ENCODE measurements around the gene LGR4. TPM values are rescaled to one million over a fixed set of nuclear protein-coding genes. Genes with fewer than 3 reads are reported as not detected.
"Not testable (repeated sequence)": the region's sequence is repeated elsewhere in the genome, so short reads cannot be mapped to it uniquely, and the experiment has no call there.

LGR4 gene
- polyA plus RNA-seq, 6 donors from 2014 or later = 0.54 to 2.6 (median 1.2) TPM; not detected in 1

DNA sequence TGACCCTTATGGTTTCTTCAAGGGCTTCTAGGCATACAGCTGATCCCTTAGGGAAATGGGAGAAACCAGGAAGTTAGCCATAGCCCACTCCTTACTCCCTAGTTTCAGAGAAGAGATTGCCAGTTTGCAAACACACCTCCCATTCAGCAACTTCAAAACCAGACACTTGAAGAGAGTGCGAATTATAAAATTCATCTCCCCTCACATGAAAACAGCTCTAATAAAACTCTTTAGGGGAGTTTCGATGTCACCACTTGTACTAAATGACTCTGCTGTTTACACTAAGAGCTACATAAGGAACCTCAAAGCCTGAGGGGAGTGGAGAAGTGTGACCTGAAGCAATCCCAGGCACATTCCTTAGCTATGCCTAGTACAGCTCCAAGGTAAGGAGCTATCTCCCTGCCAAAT is 8.3 kb downstream of the LGR4 start:
- no peak overlapping the region for H3K4me3 Mint-ChIP-seq
- peaks cover 0 to 7% of the 10 kb centered on the region in 2 donors for H3K36me3 Mint-ChIP-seq
- DNase-seq (no peak), ATAC-seq (ENCODE audit: low read depth in 2 of 2) (no peak)
- no peaks in the 10 kb centered on the region for H3K4me1 Mint-ChIP-seq
- H3K27ac Mint-ChIP-seq = no peak overlapping the region
- H3K9me3 Mint-ChIP-seq = no peaks in the 10 kb centered on the region
- H3K27me3 Mint-ChIP-seq = peaks cover 0 to 11% (median 8%) of the 10 kb centered on the region in 3 donors

DNA sequence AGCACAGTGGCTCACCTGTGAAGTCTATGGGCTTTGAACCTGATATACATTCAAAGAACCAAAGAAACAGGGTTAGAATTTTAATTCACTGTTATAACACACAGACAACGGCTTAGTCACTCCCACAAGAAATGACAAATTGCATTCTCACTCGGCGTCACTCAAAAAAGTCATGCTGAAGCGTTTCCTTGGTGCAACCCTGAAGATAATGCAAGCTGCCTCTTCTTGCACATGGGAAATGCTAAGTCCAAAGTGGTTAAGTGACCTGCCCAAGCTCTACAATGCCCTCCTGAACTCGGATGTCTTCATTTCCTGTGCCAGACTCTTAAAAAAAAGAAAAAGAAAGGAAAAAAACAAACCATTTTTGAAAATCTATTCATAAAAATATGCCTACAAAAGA is 10.0 kb downstream of the LGR4 start:
- no peaks in the 10 kb centered on the region for H3K4me1 Mint-ChIP-seq
- no peak for DNase-seq
- no peak for ATAC-seq (ENCODE audit: low read depth in 2 of 2)
- no peaks in the 10 kb centered on the region for H3K9me3 Mint-ChIP-seq
- H3K4me3 Mint-ChIP-seq = no peak overlapping the region
- no peak overlapping the region for H3K27ac Mint-ChIP-seq
- H3K27me3 Mint-ChIP-seq = peaks cover 0 to 8% (median 5%) of the 10 kb centered on the region in 3 donors
- peaks cover 0 to 7% of the 10 kb centered on the region in 2 donors for H3K36me3 Mint-ChIP-seq

DNA sequence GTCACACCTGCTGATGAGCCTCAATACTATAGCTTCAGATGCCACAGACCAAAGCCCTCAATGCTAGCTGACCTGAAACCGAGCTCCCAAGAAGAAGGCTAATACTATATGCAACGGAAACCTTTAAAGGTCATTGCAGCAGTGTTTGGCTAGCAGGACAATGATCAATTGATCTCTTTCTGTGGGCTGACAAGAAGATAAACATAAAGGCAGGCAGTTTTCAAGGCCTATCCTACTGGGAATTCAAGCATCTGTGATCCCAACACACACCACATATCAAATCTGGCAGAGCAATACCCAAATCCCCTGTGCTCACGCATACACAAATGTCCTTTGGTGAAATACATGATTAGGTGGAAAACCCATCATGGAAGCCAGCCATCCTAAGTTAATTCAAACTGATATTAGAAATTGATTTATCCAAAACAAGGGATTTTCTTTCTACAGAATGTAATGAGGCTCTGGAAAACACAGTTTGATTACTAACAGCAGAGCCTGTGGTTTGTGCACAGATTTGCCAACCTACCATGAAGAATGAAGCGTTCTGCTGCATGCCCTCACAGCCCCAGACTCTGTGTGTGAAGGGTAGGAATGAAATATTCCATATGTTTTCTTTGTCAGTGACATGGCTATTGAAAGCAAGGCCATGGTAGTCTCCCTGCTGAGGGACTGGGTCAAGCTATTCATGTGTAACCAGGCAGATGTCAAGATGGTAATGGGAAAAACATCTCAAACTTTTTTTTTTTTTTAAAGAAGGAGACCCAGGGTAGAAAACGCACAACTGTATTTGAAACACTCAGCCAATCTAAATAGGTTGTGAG is 12.2 kb downstream of the LGR4 start:
- H3K27me3 Mint-ChIP-seq = peaks cover 0 to 6% (median 4%) of the 10 kb centered on the region in 3 donors
- no peak for DNase-seq
- H3K4me3 Mint-ChIP-seq = no peak overlapping the region
- H3K36me3 Mint-ChIP-seq = peaks cover 0 to 7% of the 10 kb centered on the region in 2 donors
- H3K9me3 Mint-ChIP-seq = no peaks in the 10 kb centered on the region
- H3K27ac Mint-ChIP-seq = no peak overlapping the region
- ATAC-seq (ENCODE audit: low read depth in 2 of 2) = no peak
- H3K4me1 Mint-ChIP-seq = no peaks in the 10 kb centered on the region

DNA sequence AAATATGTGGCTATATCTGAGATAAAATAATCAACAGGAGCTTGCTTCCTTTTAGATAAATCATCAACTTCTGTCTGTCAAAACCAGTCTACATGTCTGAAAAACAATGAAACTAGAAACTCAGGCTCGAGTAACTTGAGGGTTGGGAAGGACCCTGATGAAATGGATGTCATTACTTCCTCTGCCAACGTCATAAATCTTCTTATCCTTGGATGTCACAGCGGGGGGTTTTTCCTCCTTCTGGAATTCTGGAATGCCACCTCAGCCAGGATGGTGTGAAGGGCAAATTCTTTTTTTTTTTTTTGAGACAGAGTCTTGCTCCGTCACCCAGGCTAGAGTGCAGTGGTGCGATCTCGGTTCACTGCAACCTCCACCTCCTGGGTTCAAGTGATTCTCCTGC is 13.4 kb downstream of the LGR4 start:
- Mint-ChIP-seq H3K4me1 (no peaks in the 10 kb centered on the region), H3K36me3 (peaks cover 0 to 7% of the 10 kb centered on the region in 2 donors), H3K9me3 (peaks cover 0 to 3% (median 0%) of the 10 kb centered on the region in 7 donors), H3K4me3 (peak overlapping the region in 1 of 8 donors; percentile 6), H3K27me3 (peaks cover 0 to 15% (median 3%) of the 10 kb centered on the region in 3 donors), H3K27ac (no peak overlapping the region)
- ATAC-seq (ENCODE audit: low read depth in 2 of 2) (no peak), DNase-seq (no peak)

DNA sequence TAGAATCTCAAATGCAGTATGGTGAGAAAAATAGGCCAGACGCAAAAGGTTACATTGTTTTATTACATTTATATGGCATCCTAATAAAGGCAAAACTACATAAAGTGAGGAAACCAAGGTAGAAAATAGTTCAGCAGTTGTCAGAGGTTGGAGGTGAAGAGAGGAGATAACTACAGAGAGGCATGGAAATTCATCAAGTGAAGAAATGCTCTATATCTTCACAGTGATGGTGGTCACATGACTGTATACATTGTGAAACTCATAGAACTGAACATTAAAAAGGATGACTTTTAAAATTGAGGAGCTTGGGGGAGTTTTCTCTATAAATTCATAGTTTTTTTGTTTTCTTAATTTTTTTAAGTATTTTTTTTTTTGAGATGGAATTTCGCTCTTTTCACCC is 14.4 kb downstream of the LGR4 start:
- Mint-ChIP-seq H3K36me3 (peaks cover 0 to 7% of the 10 kb centered on the region in 2 donors), H3K4me1 (no peaks in the 10 kb centered on the region), H3K4me3 (no peak overlapping the region), H3K27ac (no peak overlapping the region), H3K9me3 (peaks cover 0 to 3% (median 0%) of the 10 kb centered on the region in 7 donors), H3K27me3 (peaks cover 0 to 15% (median 0%) of the 10 kb centered on the region in 3 donors)
- no peak for ATAC-seq (ENCODE audit: low read depth in 2 of 2)
- no peak for DNase-seq

DNA sequence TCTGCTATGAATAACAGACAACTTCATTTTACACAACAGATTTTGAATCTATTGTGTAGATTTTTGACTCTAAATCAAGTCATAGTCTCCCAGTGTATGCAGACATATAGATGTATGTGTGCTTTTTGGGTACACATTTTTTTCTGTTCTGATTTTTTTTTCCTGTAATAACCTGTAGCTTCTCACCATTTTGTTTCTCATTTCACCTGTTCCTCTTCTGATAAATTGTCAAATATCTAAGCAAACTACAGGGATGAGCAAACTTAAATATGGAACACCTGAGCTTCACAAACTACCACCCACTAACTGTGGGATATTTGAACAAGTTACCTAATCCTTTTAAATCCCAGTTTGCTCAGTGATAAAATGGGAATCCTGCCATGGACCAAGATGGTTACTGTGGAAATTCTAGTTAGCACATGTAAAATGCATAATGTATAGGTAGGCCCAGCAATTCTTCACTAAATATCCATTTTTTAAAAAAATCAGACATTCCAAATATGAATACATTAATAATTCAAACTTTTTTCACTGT is 15.7 kb downstream of the LGR4 start:
- Mint-ChIP-seq H3K27ac (no peak overlapping the region), H3K4me3 (no peak overlapping the region), H3K9me3 (peaks cover 0 to 3% (median 0%) of the 10 kb centered on the region in 7 donors), H3K27me3 (peaks cover 0 to 15% (median 0%) of the 10 kb centered on the region in 3 donors), H3K4me1 (no peaks in the 10 kb centered on the region), H3K36me3 (peaks cover 0 to 7% of the 10 kb centered on the region in 2 donors)
- no peak for ATAC-seq (ENCODE audit: low read depth in 2 of 2)
- no peak for DNase-seq

DNA sequence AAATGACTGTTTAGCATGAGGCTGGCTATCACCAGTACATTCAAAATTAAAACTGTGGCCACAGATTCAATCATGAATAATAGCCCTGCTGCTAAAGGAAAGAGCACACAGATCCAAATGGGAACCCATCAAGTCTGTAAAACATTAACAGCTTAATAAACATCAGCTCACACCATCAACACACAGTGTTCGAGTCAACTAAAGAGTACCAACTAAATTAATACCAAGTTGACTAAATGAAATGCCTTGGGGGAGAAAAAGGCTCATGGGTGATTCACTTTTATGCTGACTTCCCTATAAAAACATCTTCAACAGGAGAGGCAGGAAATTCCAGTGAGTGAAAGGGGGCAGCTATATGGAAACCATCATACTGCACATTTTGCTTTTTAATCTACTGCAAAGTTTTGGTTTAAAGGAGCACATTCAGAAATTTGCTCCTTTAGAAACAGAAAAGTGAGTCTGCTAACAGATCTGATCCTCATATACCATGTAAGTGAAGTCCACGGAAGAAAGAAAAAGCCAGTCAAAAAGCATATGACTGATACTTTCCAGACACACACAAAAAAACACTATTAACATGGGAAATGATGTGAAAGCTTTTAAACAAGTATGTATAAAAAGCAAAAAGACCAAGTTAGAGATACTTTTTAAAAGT is 16.3 kb downstream of the LGR4 start:
- ATAC-seq (ENCODE audit: low read depth in 2 of 2) (no peak), DNase-seq (no peak)
- Mint-ChIP-seq H3K27me3 (peaks cover 0 to 15% (median 0%) of the 10 kb centered on the region in 3 donors), H3K36me3 (peaks cover 0 to 7% of the 10 kb centered on the region in 2 donors), H3K27ac (no peak overlapping the region), H3K4me1 (no peaks in the 10 kb centered on the region), H3K9me3 (peaks cover 0 to 3% (median 0%) of the 10 kb centered on the region in 7 donors), H3K4me3 (no peak overlapping the region)

DNA sequence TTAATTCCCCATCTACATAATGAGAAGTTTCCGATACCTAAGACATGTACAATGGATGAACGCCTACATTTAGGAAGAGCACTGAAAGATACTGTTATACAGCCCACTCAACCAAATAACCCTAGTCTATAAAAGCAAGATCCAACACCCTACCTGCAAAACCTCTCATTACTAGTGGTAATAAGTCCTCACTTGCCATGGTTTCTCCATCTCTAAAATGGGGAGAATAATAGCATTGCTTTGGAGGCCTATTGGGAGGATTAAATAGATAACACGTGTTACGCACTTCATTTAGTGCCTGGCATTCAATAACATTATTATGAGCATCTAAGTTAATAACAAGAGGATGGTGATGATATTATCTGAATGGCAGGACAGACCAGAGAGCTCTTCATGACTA is 16.9 kb downstream of the LGR4 start:
- peaks cover 0 to 15% (median 0%) of the 10 kb centered on the region in 3 donors for H3K27me3 Mint-ChIP-seq
- DNase-seq (no peak), ATAC-seq (ENCODE audit: low read depth in 2 of 2) (no peak)
- H3K4me1 Mint-ChIP-seq = no peaks in the 10 kb centered on the region
- H3K27ac Mint-ChIP-seq = no peak overlapping the region
- peaks cover 0 to 7% of the 10 kb centered on the region in 2 donors for H3K36me3 Mint-ChIP-seq
- H3K4me3 Mint-ChIP-seq = no peak overlapping the region
- H3K9me3 Mint-ChIP-seq = peaks cover 0 to 3% (median 0%) of the 10 kb centered on the region in 7 donors

DNA sequence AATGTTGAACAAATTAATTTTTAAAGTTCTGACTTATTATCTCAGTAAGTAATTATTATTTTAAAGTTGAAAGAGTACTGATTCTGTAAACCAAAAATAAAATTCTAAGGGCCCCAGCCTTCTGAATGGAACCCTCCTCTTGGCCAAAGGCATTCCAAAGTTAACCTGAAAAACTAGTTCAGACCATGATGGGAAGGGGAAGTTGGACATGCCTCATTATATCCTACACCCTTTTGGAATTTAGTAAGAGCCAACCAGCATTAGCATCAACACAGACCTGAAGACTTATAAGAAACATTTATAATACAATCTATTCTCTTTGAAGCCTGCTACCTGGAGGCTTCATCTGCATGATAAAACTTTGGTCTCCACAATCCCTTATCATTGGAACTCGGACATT is 18.9 kb downstream of the LGR4 start:
- H3K27me3 Mint-ChIP-seq = peaks cover 0 to 15% (median 0%) of the 10 kb centered on the region in 3 donors
- no peaks in the 10 kb centered on the region for H3K4me1 Mint-ChIP-seq
- peaks cover 0 to 3% (median 0%) of the 10 kb centered on the region in 7 donors for H3K9me3 Mint-ChIP-seq
- no peak overlapping the region for H3K27ac Mint-ChIP-seq
- no peak for ATAC-seq (ENCODE audit: low read depth in 2 of 2)
- H3K4me3 Mint-ChIP-seq = no peak overlapping the region
- DNase-seq = no peak
- H3K36me3 Mint-ChIP-seq = no peaks in the 10 kb centered on the region

DNA sequence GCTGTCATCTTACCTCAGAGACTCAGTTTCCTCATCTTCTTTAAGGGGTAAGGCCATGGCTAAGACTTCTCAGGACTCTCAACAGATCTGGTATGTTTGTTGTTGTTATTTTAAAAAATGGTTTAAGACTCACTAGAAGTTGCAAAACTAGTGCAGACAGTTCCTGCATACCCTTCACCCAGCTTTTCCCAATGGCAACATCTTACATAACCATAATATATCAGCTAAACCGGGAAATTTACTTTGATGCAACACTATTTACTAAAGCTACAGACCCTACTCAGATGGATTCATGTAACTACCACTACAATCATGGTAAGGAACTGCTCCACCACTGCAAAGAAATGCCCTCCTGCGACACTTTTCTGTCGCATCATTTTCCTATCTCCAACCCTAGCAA is 20.4 kb downstream of the LGR4 start:
- no peak for DNase-seq
- peaks cover 0 to 3% (median 0%) of the 10 kb centered on the region in 7 donors for H3K9me3 Mint-ChIP-seq
- no peak overlapping the region for H3K4me3 Mint-ChIP-seq
- no peaks in the 10 kb centered on the region for H3K4me1 Mint-ChIP-seq
- H3K27me3 Mint-ChIP-seq = peaks cover 0 to 15% (median 0%) of the 10 kb centered on the region in 3 donors
- no peak for ATAC-seq (ENCODE audit: low read depth in 2 of 2)
- H3K36me3 Mint-ChIP-seq = no peaks in the 10 kb centered on the region
- H3K27ac Mint-ChIP-seq = no peak overlapping the region

DNA sequence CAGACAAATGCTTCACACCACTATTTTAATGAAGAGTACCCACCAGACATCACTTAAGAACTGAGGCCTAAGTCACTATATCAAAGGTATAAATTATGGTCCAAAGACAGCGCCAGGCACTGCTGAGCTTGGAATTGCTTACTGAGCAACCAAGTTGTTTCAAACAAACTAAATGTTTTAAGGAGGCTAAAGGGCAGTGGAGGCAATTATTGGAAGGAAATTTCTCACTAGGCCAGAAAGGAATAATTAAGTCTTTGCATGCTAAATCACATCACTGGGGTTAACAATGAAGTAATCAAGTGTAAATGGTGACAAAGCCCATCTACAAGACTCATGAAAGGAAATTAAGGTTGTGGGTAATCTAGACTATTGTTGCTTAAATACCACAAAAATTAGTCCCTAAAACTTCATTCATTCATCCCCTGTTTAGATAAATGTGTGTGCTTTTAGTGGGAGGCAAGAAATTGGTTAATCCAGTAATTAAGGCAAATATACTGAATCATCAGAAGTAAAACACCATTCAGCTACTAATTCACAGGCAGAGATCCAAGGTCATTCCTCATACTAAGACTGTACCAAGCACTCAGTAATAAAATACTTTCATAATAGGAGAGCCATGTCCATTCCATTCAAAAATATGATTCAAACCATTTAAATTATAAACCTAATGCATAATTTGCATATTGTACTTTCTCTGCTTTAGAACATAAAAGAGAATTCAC is 21.2 kb downstream of the LGR4 start:
- H3K4me1 Mint-ChIP-seq = no peaks in the 10 kb centered on the region
- peaks cover 0 to 15% (median 0%) of the 10 kb centered on the region in 3 donors for H3K27me3 Mint-ChIP-seq
- peaks cover 0 to 3% (median 0%) of the 10 kb centered on the region in 7 donors for H3K9me3 Mint-ChIP-seq

DNA sequence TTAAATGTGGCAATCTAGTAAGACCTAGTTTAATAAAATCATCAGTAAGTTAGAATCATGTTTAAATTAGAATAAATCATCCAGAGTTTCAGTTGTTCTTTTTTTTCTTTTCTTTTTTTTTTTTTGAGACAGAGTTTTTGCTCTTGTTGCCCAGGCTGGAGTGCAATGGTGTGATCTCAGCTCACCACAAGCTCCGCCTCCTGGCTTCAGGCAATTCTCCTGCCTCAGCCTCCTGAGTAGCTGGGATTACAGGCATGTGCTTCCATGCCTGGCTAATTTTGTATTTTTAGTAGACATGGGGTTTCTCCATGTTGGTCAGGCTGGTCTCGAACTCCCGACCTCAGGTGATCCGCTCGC is 24.4 kb downstream of the LGR4 start:
- not testable (repeated sequence) for H3K9me3 Mint-ChIP-seq; H3K4me3 Mint-ChIP-seq; H3K36me3 Mint-ChIP-seq; H3K4me1 Mint-ChIP-seq; DNase-seq; H3K27ac Mint-ChIP-seq; H3K27me3 Mint-ChIP-seq; ATAC-seq (ENCODE audit: low read depth in 2 of 2)

More for the DNA sequence above, 21.2 kb downstream of the LGR4 start:
- DNase-seq (no peak), ATAC-seq (ENCODE audit: low read depth in 2 of 2) (no peak)
- H3K4me3 Mint-ChIP-seq = no peak overlapping the region
- no peak overlapping the region for H3K27ac Mint-ChIP-seq
- no peaks in the 10 kb centered on the region for H3K36me3 Mint-ChIP-seq

All from naive B cell (primary cell).